LNCAP (cell line): Measurements from ENCODE around the gene DPAGT1.

Experiments used
- CTCF ChIP-seq: fragments of 450-650 bp; IDR thresholded peaks from 2 replicates; pipeline ENCODE4 v1.5.1; 2017; ENCODE audit warnings: mild to moderate bottlenecking

The DPAGT1 gene

GRCh38 chr11:119047205-119047604 is 54.4 kb downstream of the DPAGT1 start:
- TF ChIP-seq CTCF: no peak
